GM19035 (cell line): ENCODE measurements around the gene PROSER3.
"Not testable (repeated sequence)": the region's sequence is repeated elsewhere in the genome, so short reads cannot be mapped to it uniquely, and the experiment has no call there.

Experiments used
- ATAC-seq: cut with Tn5 transposase; IDR thresholded peaks from one replicate; pipeline ENCODE4 v1.9.1; 2021; ENCODE audit not compliant: unreplicated experiment

The PROSER3 gene

GRCh38 chr19:35789978-35790944, 32.3 kb downstream of the PROSER3 start:
- ATAC-seq = no peak

- no peak for ATAC-seq
Observed at GRCh38 chr19:35790981-35791813, 33.2 kb downstream of the PROSER3 start.

GRCh38 chr19:35791814-35792279, 33.9 kb downstream of the PROSER3 start:
- ATAC-seq = no peak

GRCh38 chr19:35792312-35792711, 34.3 kb downstream of the PROSER3 start:
- ATAC-seq = no peak

GRCh38 chr19:35792888-35793287, 34.9 kb downstream of the PROSER3 start:
- no peak for ATAC-seq

- no peak for ATAC-seq
Observed at GRCh38 chr19:35793381-35794165, 35.6 kb downstream of the PROSER3 start.

GRCh38 chr19:35795564-35795963, 37.6 kb downstream of the PROSER3 start:
- not testable (repeated sequence) for ATAC-seq

GRCh38 chr19:35796645-35797542, 38.9 kb downstream of the PROSER3 start:
- no peak for ATAC-seq

- ATAC-seq = no peak
Observed at GRCh38 chr19:35797663-35798062, 39.7 kb downstream of the PROSER3 start.

GRCh38 chr19:35801828-35802227, 43.9 kb downstream of the PROSER3 start:
- ATAC-seq = no peak

- no peak for ATAC-seq
Observed at GRCh38 chr19:35805526-35806102, 47.6 kb downstream of the PROSER3 start.

- ATAC-seq = no peak
Observed at GRCh38 chr19:35806597-35806996, 48.6 kb downstream of the PROSER3 start.

GRCh38 chr19:35807633-35808032, 49.7 kb downstream of the PROSER3 start:
- ATAC-seq = no peak

- ATAC-seq = no peak
Observed at GRCh38 chr19:35811317-35812219, 53.6 kb downstream of the PROSER3 start.

- no peak for ATAC-seq
Observed at GRCh38 chr19:35812220-35813042, 54.5 kb downstream of the PROSER3 start, which contains the start of gene PRODH2. PRODH2 (minus strand) TSS chr19:35812845; CDS start chr19:35812805, 40 bp downstream.

- no peak for ATAC-seq
Observed at GRCh38 chr19:35813043-35813890, 55.3 kb downstream of the PROSER3 start.

GRCh38 chr19:35816262-35816661, 58.3 kb downstream of the PROSER3 start:
- no peak for ATAC-seq
